Measurements from ENCODE around the gene ZNF576. TPM values are rescaled to one million over a fixed set of nuclear protein-coding genes. Genes with fewer than 3 reads are reported as not detected.
"Not testable (repeated sequence)": the region's sequence is repeated elsewhere in the genome, so short reads cannot be mapped to it uniquely, and the experiment has no call there.

ZNF576 gene
- total RNA-seq, 4 donors from 2014 or later = 4.2 to 16.8 (median 10.0) TPM

GRCh38 chr19:43648633-43649032 lies 52.2 kb downstream of the ZNF576 start:
- 89 to 98% methylated on average over 4 of the region's 6 CpGs for WGBS, 2 donors
- peaks cover 0 to 10% (median 0%) of the 10 kb centered on the region in 3 donors for H3K4me1 ChIP-seq
- H3K4me3 ChIP-seq = no peak overlapping the region
- peaks cover 0 to 37% (median 0%) of the 10 kb centered on the region in 3 donors for H3K36me3 ChIP-seq
- intact Hi-C loops (cut with DNase I) = no loop called here
- no peaks in the 10 kb centered on the region for H3K27me3 ChIP-seq
- no peak for DNase-seq
- no peaks in the 10 kb centered on the region for H3K9me3 ChIP-seq
- TF ChIP-seq POLR2A (IDR thresholded peaks at IDR 0.05) = no peak
- TF ChIP-seq CTCF (IDR thresholded peaks at IDR 0.05) = no peak
- no peak overlapping the region for H3K27ac ChIP-seq

GRCh38 chr19:43649514-43649913 lies 53.1 kb downstream of the ZNF576 start:
- Histone ChIP-seq H3K36me3 (peaks cover 0 to 44% (median 0%) of the 10 kb centered on the region in 3 donors), H3K27ac (no peak overlapping the region), H3K9me3 (no peaks in the 10 kb centered on the region), H3K4me3 (no peak overlapping the region), H3K27me3 (no peaks in the 10 kb centered on the region), H3K4me1 (peaks cover 0 to 10% (median 0%) of the 10 kb centered on the region in 3 donors)
- TF ChIP-seq POLR2A (IDR thresholded peaks at IDR 0.05) = no peak
- no peak for TF ChIP-seq CTCF (IDR thresholded peaks at IDR 0.05)
- DNase-seq = no peak
- 95 to 100% methylated on average over 2 of the region's 2 CpGs for WGBS, 2 donors
- intact Hi-C loops (cut with DNase I) = no loop called here

GRCh38 chr19:43650276-43650675 lies 53.9 kb downstream of the ZNF576 start:
- intact Hi-C loops (cut with DNase I) = loop anchor here (10.0 kb wide), 1 partner anchor 45 kb away; no protein-coding TSS in a partner anchor
- Histone ChIP-seq H3K4me1 (peaks cover 0 to 10% (median 0%) of the 10 kb centered on the region in 3 donors), H3K36me3 (peaks cover 0 to 52% (median 0%) of the 10 kb centered on the region in 3 donors)
- DNase-seq, H3K4me3 ChIP-seq, H3K9me3 ChIP-seq, H3K27ac ChIP-seq, H3K27me3 ChIP-seq: not testable (repeated sequence)
- WGBS, 2 donors = 96% methylated on average over 5 to 7 of the region's 7 CpGs

Other genes starting within 250 kb of the ZNF576 start
- gene CD177, start 242.9 kb upstream of the ZNF576 start, total RNA-seq = 10 to 100 TPM in 1 of 4 donors, 1 to 10 TPM in 2, under 1 TPM in 1; 0.19 to 13.2 (median 5.1) TPM
- gene TEX101, start 181.7 kb upstream of the ZNF576 start, total RNA-seq = 1 to 10 TPM in 1 of 4 donors, under 1 TPM in 1, not detected in 2; 0.53 to 3.4 TPM
- 100 to 1,000 TPM; 312 to 823 (median 569) TPM for gene LYPD3, start 131.0 kb upstream of the ZNF576 start, total RNA-seq
- 10 to 100 TPM; 45.3 to 92.8 (median 61.9) TPM for gene PHLDB3, start 91.8 kb upstream of the ZNF576 start, total RNA-seq
- gene ETHE1, start 69.4 kb upstream of the ZNF576 start, total RNA-seq = 100 to 1,000 TPM in 2 of 4 donors, 10 to 100 TPM in 2; 66.6 to 126 (median 98.5) TPM
- gene ZNF575, start 63.4 kb upstream of the ZNF576 start, total RNA-seq = not detected
- 10 to 100 TPM; 12.3 to 23.8 (median 18.6) TPM for gene XRCC1, start 21.1 kb upstream of the ZNF576 start, total RNA-seq
- gene PINLYP, start 20.8 kb upstream of the ZNF576 start, total RNA-seq = 10 to 100 TPM in 2 of 4 donors, 1 to 10 TPM in 2; 1.9 to 23.3 (median 9.3) TPM
- gene IRGQ, start 461 bp upstream of the ZNF576 start, total RNA-seq = 10 to 100 TPM in 3 of 4 donors, 1 to 10 TPM in 1; 9.6 to 18.4 (median 15.1) TPM
- gene SRRM5, start 15.5 kb downstream of the ZNF576 start, total RNA-seq = under 1 TPM in 1 of 4 donors, not detected in 3; 0.38 TPM
- 10 to 100 TPM in 2 of 4 donors, 1 to 10 TPM in 2; 7.9 to 19.3 (median 11.8) TPM for gene ZNF428, start 23.0 kb downstream of the ZNF576 start, total RNA-seq
- gene CADM4, start 43.3 kb downstream of the ZNF576 start, total RNA-seq = 10 to 100 TPM in 3 of 4 donors, 1 to 10 TPM in 1; 8.8 to 22.8 (median 10.5) TPM
- gene PLAUR, start 73.6 kb downstream of the ZNF576 start, total RNA-seq = 10 to 100 TPM in 1 of 4 donors, 1 to 10 TPM in 3; 6.7 to 31.9 (median 8.0) TPM
- gene IRGC, start 119.5 kb downstream of the ZNF576 start, total RNA-seq = not detected
- gene SMG9, start 158.4 kb downstream of the ZNF576 start, total RNA-seq = 10 to 100 TPM; 16.0 to 22.7 (median 21.1) TPM
- gene KCNN4, start 184.4 kb downstream of the ZNF576 start, total RNA-seq = 10 to 100 TPM in 1 of 4 donors, 1 to 10 TPM in 3; 3.2 to 16.9 (median 5.3) TPM
- gene LYPD5, start 205.9 kb downstream of the ZNF576 start, total RNA-seq = 10 to 100 TPM in 3 of 4 donors, 1 to 10 TPM in 1; 9.9 to 32.0 (median 22.4) TPM
- gene ZNF283, start 230.7 kb downstream of the ZNF576 start, total RNA-seq = 10 to 100 TPM in 1 of 4 donors, 1 to 10 TPM in 3; 1.5 to 19.1 (median 6.5) TPM

Data from esophagus squamous epithelium (tissue), 5 donors.